ENCODE measurements around the gene TUBGCP4.

GRCh38 chr15:43329960-43330779 lies 40.7 kb upstream of the TUBGCP4 start, which contains the start of gene LCMT2:
- no peak for TF ChIP-seq EZH2 (IDR thresholded peaks at IDR 0.05; ENCODE audit: borderline replicate concordance, low read depth, low read length, poor library complexity, severe bottlenecking)
- TF ChIP-seq CTCF (conservative IDR thresholded peaks at IDR 0.05; ENCODE audit: low read depth, low read length) = no peak

All from A673 (cell line).